IMR-90 (cell line): ENCODE results near the gene BRINP3. TPM values are rescaled to one million over a fixed set of nuclear protein-coding genes. Genes with fewer than 3 reads are reported as not detected.

ENCODE experiments used
- ATAC-seq: fragments of 200-7000 bp; cut with Tn5 transposase; 2 replicates; pipeline ENCODE4 v1.9.1; 2020; ENCODE audit warnings: low read depth, mild to moderate bottlenecking, moderate library complexity
- BruUV-seq: library from RNA; stranded (reverse); fragments of 400-500 nt; replicated peaks from 2 replicates; lab custom pipeline; 2021; lab: Mats Ljungman, UMichigan
- CTCF ChIA-PET: fragments of 300-600 bp; formaldehyde crosslinking; extraction: SDS; loops from one replicate; lab custom pipeline; 2021; ENCODE audit warnings: antibody characterized with exemption; lab: Yijun Ruan, JAX
- POLR2A ChIA-PET: fragments of 300-600 bp; sonication (Branson Sonifier 250); formaldehyde crosslinking; loops from one replicate; lab custom pipeline; 2022; ENCODE audit warnings: antibody characterized with exemption; ENCODE audit not compliant: unreplicated experiment; lab: Charles Lee
- DNase-seq: peaks from one replicate; pipeline ENCODE4 v3.0.0; 2013
- H2AFZ ChIP-seq: replicated peaks from 2 replicates; pipeline ENCODE3; 2013; ENCODE audit warnings: low read length, mild to moderate bottlenecking; ENCODE audit not compliant: poor library complexity
- H2AK5ac ChIP-seq: 2 replicates; pipeline ENCODE4 v1.6.1; 2013; ENCODE audit warnings: low read depth, low read length, inconsistent platforms
- H2AK9ac ChIP-seq: replicated peaks from 2 replicates; pipeline ENCODE3; 2013; ENCODE audit warnings: mild to moderate bottlenecking, low read depth, low read length, moderate library complexity; ENCODE audit not compliant: poor library complexity
- H2BK120ac ChIP-seq: 2 replicates; pipeline ENCODE4 v1.6.1; 2013; ENCODE audit warnings: low read depth, low read length, inconsistent platforms
- H2BK15ac ChIP-seq: 3 replicates; pipeline ENCODE4 v1.6.1; 2013; ENCODE audit warnings: low read depth, low read length, inconsistent platforms
- H2BK20ac ChIP-seq: 2 replicates; pipeline ENCODE4 v1.6.1; 2013; ENCODE audit warnings: low read depth, mild to moderate bottlenecking, inconsistent platforms, low read length, moderate library complexity
- H2BK5ac ChIP-seq: 2 replicates; pipeline ENCODE4 v1.6.1; 2013; ENCODE audit warnings: mild to moderate bottlenecking, low read depth, low read length, inconsistent platforms; ENCODE audit not compliant: poor library complexity, severe bottlenecking
- H3K14ac ChIP-seq: replicated peaks from 2 replicates; pipeline ENCODE4 v1.6.1; 2013; ENCODE audit warnings: low read depth, low read length, inconsistent platforms
- H3K18ac ChIP-seq: 2 replicates; pipeline ENCODE4 v1.6.1; 2013; ENCODE audit warnings: low read depth, low read length, control low read depth
- H3K23ac ChIP-seq: 2 replicates; pipeline ENCODE4 v1.6.1; 2013; ENCODE audit warnings: low read depth, low read length, inconsistent platforms
- H3K27ac ChIP-seq: 2 replicates; pipeline ENCODE4 v1.5.1; 2013; ENCODE audit warnings: mild to moderate bottlenecking, control low read depth, low read length; ENCODE audit not compliant: insufficient read depth
- H3K27me3 ChIP-seq: 2 replicates; pipeline ENCODE4 v1.6.1; 2013; ENCODE audit warnings: low read length; ENCODE audit not compliant: control insufficient read depth, insufficient read depth
- H3K36me3 ChIP-seq: 2 replicates; pipeline ENCODE4 v1.6.1; 2013; ENCODE audit warnings: low read length, mixed read lengths; ENCODE audit not compliant: control insufficient read depth, insufficient read depth
- H3K4ac ChIP-seq: 2 replicates; pipeline ENCODE4 v1.6.1; 2013; ENCODE audit warnings: low read depth, low read length, inconsistent platforms
- H3K4me1 ChIP-seq: 2 replicates; pipeline ENCODE4 v1.6.1; 2013; ENCODE audit warnings: low read length, mixed read lengths; ENCODE audit not compliant: control insufficient read depth, insufficient read depth
- H3K4me2 ChIP-seq: 2 replicates; pipeline ENCODE4 v1.6.1; 2013; ENCODE audit warnings: low read depth, mild to moderate bottlenecking, control low read depth, low read length, moderate library complexity
- H3K4me3 ChIP-seq: 2 replicates; pipeline ENCODE4 v1.5.1; 2013; ENCODE audit warnings: low read depth, mild to moderate bottlenecking, control low read depth, low read length, moderate library complexity; ENCODE audit not compliant: insufficient read depth
- H3K56ac ChIP-seq: 2 replicates; pipeline ENCODE4 v1.6.1; 2013; ENCODE audit warnings: low read length, inconsistent platforms; ENCODE audit not compliant: insufficient read depth; ENCODE audit errors: extremely low read depth
- H3K79me1 ChIP-seq, 2 experiments: 2 replicates each; pipeline ENCODE4 v1.6.1; 2013; ENCODE audit warnings: low read length in 2 of 2, inconsistent platforms in 1 of 2, low read depth in 1 of 2
- H3K9ac ChIP-seq: 2 replicates; pipeline ENCODE4 v1.6.1; 2013; ENCODE audit warnings: low read depth, low read length, control low read depth
- H3K9me1 ChIP-seq: 2 replicates; pipeline ENCODE4 v1.6.1; 2013; ENCODE audit warnings: low read length, inconsistent platforms; ENCODE audit not compliant: insufficient read depth
- H3K9me3 ChIP-seq: 2 replicates; pipeline ENCODE4 v1.6.1; 2013; ENCODE audit warnings: low read length; ENCODE audit not compliant: control insufficient read depth, insufficient read depth
- H4K20me1 ChIP-seq: 2 replicates; pipeline ENCODE4 v1.6.1; 2013; ENCODE audit warnings: low read length, inconsistent platforms; ENCODE audit not compliant: insufficient read depth
- H4K5ac ChIP-seq: 2 replicates; pipeline ENCODE4 v1.6.1; 2013; ENCODE audit warnings: mild to moderate bottlenecking, low read depth, low read length, control low read depth
- H4K8ac ChIP-seq, 2 experiments: 2 replicates each; pipeline ENCODE4 v1.6.1; 2013; ENCODE audit warnings: low read depth in 2 of 2, low read length in 2 of 2, control low read depth in 1 of 2, inconsistent platforms in 1 of 2
- H4K91ac ChIP-seq: 2 replicates; pipeline ENCODE4 v1.6.1; 2013; ENCODE audit warnings: low read depth, low read length, inconsistent platforms; ENCODE audit not compliant: insufficient read depth
- BHLHE40 ChIP-seq: fragments of 150-350 bp; IDR thresholded peaks from 2 replicates; pipeline ENCODE4 v1.6.1; 2016; ENCODE audit warnings: mild to moderate bottlenecking, low read depth, low read length
- CEBPB ChIP-seq: IDR thresholded peaks from 2 replicates; pipeline ENCODE4 v1.6.1; 2012; ENCODE audit warnings: low read depth, low read length, improper control_type of control experiment
- CHD1 ChIP-seq: IDR thresholded peaks from 2 replicates; pipeline ENCODE4 v1.6.1; 2012; ENCODE audit warnings: low read depth, low read length, improper control_type of control experiment
- FOS ChIP-seq: fragments of 150-350 bp; IDR thresholded peaks from 2 replicates; pipeline ENCODE4 v1.6.1; 2016; ENCODE audit warnings: low read depth, low read length
- MAFK ChIP-seq: IDR thresholded peaks from 2 replicates; pipeline ENCODE4 v1.6.1; 2012; ENCODE audit warnings: low read depth, low read length, improper control_type of control experiment
- MAZ ChIP-seq: IDR thresholded peaks from 2 replicates; pipeline ENCODE4 v1.6.1; 2012; ENCODE audit warnings: low read depth, mild to moderate bottlenecking, low read length, improper control_type of control experiment, moderate library complexity, borderline replicate concordance
- MXI1 ChIP-seq: IDR thresholded peaks from 2 replicates; pipeline ENCODE4 v1.6.1; 2012; ENCODE audit warnings: low read depth, mild to moderate bottlenecking, low read length, moderate library complexity, borderline replicate concordance
- NFE2L2 ChIP-seq: fragments of 150-350 bp; IDR thresholded peaks from 2 replicates; pipeline ENCODE4 v1.6.1; 2016; ENCODE audit warnings: low read depth, mild to moderate bottlenecking, low read length
- POLR2A ChIP-seq: IDR thresholded peaks from 2 replicates; pipeline ENCODE4 v1.6.1; 2012; ENCODE audit warnings: mild to moderate bottlenecking, low read depth, low read length
- RAD21 ChIP-seq: IDR thresholded peaks from 2 replicates; pipeline ENCODE4 v1.6.1; 2012; ENCODE audit warnings: low read length, improper control_type of control experiment
- RCOR1 ChIP-seq: IDR thresholded peaks from 2 replicates; pipeline ENCODE4 v1.6.1; 2012; ENCODE audit warnings: mild to moderate bottlenecking, low read length, improper control_type of control experiment; ENCODE audit not compliant: insufficient replicate concordance
- RFX5 ChIP-seq: IDR thresholded peaks from 2 replicates; pipeline ENCODE4 v1.8.0; 2012; ENCODE audit warnings: low read depth, mild to moderate bottlenecking, low read length, moderate library complexity
- SMC3 ChIP-seq: fragments of 150-350 bp; IDR thresholded peaks from 2 replicates; pipeline ENCODE4 v1.6.1; 2016; ENCODE audit warnings: low read depth, mild to moderate bottlenecking, antibody characterized with exemption, low read length, moderate library complexity
- dilution Hi-C: fragments of 300-500 bp; cut with HindIII; formaldehyde crosslinking; loops from one replicate; pipeline ENCODE4 v1.14.3; 2018; ENCODE audit warnings: low sequenced_read_pairs; ENCODE audit not compliant: unreplicated experiment
- in situ Hi-C: fragments of 300-500 bp; cut with MboI; formaldehyde crosslinking; loops from 3 replicates; pipeline ENCODE4 v1.14.3; 2019; ENCODE audit warnings: low sequenced_read_pairs, inconsistent platforms, mixed read lengths
- intact Hi-C: fragments of 100-400 bp; cut with micrococcal nuclease; formaldehyde crosslinking; loops from 2 replicates; pipeline ENCODE4 v1.10.0; 2022
- polyA plus RNA-seq, 3 experiments: library from polyadenylated mRNA; depleted of rRNA; stranded (reverse); fragments of >200 nt; gene quantifications; 2 replicates each; pipeline ENCODE4 v1.2.3, GENCODE V29; 2012; ENCODE audit warnings: low replicate concordance in 1 of 3
- total RNA-seq: library from RNA; depleted of rRNA; stranded (reverse); fragments of >200 nt; gene quantifications from 2 replicates; pipeline ENCODE4 v1.2.3, GENCODE V29; 2012
- TF ChIP-seq, protein P1 (sequence below): fragments of 150-350 bp; IDR thresholded peaks from 2 replicates; pipeline ENCODE4 v1.6.1; 2017; ENCODE audit warnings: mild to moderate bottlenecking, antibody characterized with exemption, low read length, low read depth
- TF ChIP-seq, protein P2 (sequence below): conservative IDR thresholded peaks from 2 replicates; pipeline ENCODE4 v1.5.1; 2012; ENCODE audit warnings: mild to moderate bottlenecking, low read depth, low read length, improper control_type of control experiment
- TF ChIP-seq, protein P3 (sequence below): fragments of 150-350 bp; IDR thresholded peaks from 2 replicates; pipeline ENCODE4 v1.6.1; 2016; ENCODE audit warnings: low read depth, mild to moderate bottlenecking, low read length, moderate library complexity, borderline replicate concordance

BRINP3 gene
- total and polyA plus RNA-seq, 2 of the 4 experiments (the other 2 are of a cell fraction), result 0.15 to 0.36 TPM

DNA sequence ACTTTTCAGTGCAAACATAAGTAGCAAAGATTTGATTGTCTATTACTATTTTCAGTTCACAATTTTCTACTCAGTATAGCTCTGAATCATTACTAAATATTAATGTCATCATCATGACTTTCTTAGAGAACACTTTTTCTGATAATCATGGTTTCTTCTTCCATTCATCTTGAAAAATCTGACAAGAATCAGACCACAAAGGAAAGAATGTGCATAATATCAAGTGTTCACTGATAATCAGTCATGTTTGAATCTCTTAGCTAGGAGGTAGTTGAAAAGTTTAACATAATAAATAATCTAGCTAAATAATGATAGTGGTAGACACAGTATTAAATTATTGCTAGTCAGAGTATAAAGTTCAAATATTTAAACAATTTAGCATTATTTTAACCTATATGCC, 133.2 kb downstream of the BRINP3 start:
- Histone ChIP-seq H2BK120ac (no peak overlapping the region), H3K4me3 (no peak overlapping the region), H2BK5ac (no peak overlapping the region), H3K9me1 (no peaks in the 10 kb centered on the region), H3K9ac (no peak overlapping the region), H3K4me1 (no peaks in the 10 kb centered on the region), H3K27me3 (no peaks in the 10 kb centered on the region), H4K20me1 (no peaks in the 10 kb centered on the region), H3K56ac (no peak overlapping the region), H3K36me3 (no peaks in the 10 kb centered on the region), H2AFZ (no peak overlapping the region), H3K4ac (no peak overlapping the region), H4K8ac (no peak overlapping the region), H3K4me2 (no peak overlapping the region), H3K9me3 (no peaks in the 10 kb centered on the region), H2AK9ac (no peak overlapping the region), H2AK5ac (no peak overlapping the region), H3K79me1 (no peaks in the 10 kb centered on the region), H3K14ac (no peak overlapping the region), H4K91ac (no peak overlapping the region), H2BK20ac (no peak overlapping the region), H3K23ac (no peak overlapping the region), H4K5ac (no peak overlapping the region), H3K18ac (no peak overlapping the region), H2BK15ac (no peak overlapping the region), H3K27ac (no peak overlapping the region)
- intact Hi-C loops (no loop called here), dilution Hi-C loops (no loop called here), in situ Hi-C loops (no loop called here)
- TF ChIP-seq POLR2A (no peak), MXI1 (no peak), MAFK (no peak), CEBPB (no peak), RFX5 (no peak), BHLHE40 (no peak), NFE2L2 (no peak), MAZ (no peak), SMC3 (no peak), CHD1 (no peak), FOS (no peak), RAD21 (no peak), RCOR1 (no peak)
- TF ChIP-seq, protein P1, sequence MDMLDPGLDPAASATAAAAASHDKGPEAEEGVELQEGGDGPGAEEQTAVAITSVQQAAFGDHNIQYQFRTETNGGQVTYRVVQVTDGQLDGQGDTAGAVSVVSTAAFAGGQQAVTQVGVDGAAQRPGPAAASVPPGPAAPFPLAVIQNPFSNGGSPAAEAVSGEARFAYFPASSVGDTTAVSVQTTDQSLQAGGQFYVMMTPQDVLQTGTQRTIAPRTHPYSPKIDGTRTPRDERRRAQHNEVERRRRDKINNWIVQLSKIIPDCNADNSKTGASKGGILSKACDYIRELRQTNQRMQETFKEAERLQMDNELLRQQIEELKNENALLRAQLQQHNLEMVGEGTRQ, result no peak
- TF ChIP-seq, protein P2, sequence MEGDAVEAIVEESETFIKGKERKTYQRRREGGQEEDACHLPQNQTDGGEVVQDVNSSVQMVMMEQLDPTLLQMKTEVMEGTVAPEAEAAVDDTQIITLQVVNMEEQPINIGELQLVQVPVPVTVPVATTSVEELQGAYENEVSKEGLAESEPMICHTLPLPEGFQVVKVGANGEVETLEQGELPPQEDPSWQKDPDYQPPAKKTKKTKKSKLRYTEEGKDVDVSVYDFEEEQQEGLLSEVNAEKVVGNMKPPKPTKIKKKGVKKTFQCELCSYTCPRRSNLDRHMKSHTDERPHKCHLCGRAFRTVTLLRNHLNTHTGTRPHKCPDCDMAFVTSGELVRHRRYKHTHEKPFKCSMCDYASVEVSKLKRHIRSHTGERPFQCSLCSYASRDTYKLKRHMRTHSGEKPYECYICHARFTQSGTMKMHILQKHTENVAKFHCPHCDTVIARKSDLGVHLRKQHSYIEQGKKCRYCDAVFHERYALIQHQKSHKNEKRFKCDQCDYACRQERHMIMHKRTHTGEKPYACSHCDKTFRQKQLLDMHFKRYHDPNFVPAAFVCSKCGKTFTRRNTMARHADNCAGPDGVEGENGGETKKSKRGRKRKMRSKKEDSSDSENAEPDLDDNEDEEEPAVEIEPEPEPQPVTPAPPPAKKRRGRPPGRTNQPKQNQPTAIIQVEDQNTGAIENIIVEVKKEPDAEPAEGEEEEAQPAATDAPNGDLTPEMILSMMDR, result no peak
- TF ChIP-seq, protein P3, sequence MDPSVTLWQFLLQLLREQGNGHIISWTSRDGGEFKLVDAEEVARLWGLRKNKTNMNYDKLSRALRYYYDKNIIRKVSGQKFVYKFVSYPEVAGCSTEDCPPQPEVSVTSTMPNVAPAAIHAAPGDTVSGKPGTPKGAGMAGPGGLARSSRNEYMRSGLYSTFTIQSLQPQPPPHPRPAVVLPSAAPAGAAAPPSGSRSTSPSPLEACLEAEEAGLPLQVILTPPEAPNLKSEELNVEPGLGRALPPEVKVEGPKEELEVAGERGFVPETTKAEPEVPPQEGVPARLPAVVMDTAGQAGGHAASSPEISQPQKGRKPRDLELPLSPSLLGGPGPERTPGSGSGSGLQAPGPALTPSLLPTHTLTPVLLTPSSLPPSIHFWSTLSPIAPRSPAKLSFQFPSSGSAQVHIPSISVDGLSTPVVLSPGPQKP, result no peak
- DNase-seq (no peak), ATAC-seq (no peak)
- no TSS peak for BruUV-seq
- CTCF ChIA-PET, result no interaction called here
- POLR2A ChIA-PET, result no interaction called here
